Stimulated activated CD4-positive, alpha-beta T cell treated with anti-CD3 and anti-CD28 coated beads, Interleukin-2, amount 100 ng/mL, for 4 hours (primary cell): ENCODE results near the gene SETD1A.
"Not testable (repeated sequence)": the region's sequence is repeated elsewhere in the genome, so short reads cannot be mapped to it uniquely, and the experiment has no call there.

Experiments
- DNase-seq: peaks from one replicate; pipeline ENCODE4 v3.0.0-alpha.2; 2020; ENCODE audit warnings: low read depth

Gene SETD1A

GRCh38 chr16:30998852-30999761, 41.6 kb downstream of the SETD1A start:
- no peak for DNase-seq

DNA sequence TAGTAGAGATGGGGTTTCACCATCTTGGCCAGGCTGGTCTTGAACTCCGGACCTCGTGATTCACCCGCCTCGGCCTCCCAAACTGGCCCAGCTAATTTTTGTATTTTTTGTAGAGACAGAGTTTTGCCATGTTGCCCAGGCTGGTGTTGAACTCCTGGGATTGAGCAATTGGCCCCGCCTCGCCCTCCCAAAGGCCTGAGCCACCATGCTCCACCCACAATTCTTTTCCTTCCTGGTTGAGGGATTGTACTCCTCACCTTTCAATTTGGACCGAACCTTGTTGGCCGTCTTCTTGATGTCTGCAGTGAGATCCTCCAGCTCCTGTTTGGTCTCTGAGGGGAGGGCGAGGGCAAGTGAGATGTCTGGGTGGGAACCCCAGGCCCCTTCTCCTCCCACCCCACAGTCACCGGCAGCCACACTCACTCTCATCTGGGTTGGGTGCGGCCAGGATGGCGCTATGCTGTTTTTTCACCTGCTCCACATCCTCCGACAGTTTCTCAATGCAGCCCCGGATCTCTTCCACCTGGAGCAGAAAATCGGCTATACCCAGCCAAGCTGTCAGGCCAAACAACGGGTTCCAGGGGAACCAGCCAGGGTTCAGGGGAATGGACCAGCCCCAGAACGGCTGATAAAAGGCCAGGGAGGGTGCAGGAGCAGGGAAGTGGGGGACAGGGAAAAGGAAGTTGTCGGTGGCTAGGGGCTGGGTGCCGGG, 43.3 kb downstream of the SETD1A start:
- no peak for DNase-seq

DNA sequence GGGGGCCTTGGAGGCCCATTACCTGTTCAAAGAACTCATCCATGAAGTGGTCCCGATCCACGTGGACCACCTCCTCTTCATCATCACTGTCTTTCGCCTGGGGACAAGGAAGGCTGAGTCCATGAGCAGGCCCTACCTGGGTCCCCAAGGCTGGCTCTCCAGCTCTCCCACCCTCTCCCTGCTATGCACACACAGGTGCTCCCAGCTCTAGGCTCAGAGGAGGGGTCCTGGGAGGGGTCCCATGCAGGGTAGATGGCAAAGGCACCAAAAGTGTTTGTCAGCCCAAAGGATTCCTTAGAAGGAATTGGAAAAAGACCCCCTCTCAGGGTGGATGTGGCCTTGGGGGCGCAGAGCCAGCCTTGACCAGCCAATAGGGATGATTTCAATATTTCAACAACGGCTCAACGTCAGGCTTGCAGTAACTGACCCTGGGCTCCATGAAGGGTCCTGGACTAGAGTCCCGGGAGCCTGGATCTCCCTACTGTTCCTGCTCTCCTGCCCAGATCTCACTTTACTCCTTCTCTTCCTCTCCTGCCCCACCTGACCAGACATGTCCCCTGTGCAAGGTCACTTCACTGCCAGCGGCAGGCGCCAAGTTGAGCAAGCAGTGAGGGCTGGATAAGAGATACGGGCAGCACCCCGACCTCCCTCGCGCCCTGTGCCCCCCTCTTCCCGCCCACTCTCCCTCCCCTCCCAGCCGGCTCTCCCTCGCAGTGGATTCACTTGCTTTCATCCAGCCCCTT, 44.1 kb downstream of the SETD1A start:
- no peak for DNase-seq

- no peak for DNase-seq
Observed at GRCh38 chr16:31002250-31002700, 44.7 kb downstream of the SETD1A start.

DNA sequence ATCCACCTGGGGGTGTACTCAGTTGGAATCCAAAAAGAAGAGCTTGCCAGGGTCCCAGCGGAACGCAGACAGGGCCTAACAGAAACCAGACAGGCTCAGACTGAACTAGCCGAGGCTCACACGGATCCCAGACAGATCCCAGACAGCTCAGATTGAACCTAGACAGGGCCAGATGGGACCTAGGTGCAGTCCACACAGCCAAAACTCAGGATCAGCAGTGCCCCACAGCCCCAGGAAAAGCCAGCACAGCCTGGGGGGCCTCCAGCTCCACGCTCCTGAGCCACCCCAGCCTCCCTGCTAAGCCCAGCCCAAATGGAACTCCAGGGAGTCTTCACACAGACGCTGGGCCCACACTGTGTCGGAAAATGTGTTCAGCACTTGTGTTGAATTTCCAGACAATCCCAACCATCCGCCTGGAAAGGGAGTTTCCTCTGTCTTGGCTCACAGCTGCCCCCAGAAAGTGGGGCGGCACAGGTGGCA, 45.3 kb downstream of the SETD1A start:
- no peak for DNase-seq

- DNase-seq = no peak
Observed at GRCh38 chr16:31003744-31004143, 46.2 kb downstream of the SETD1A start.

DNA sequence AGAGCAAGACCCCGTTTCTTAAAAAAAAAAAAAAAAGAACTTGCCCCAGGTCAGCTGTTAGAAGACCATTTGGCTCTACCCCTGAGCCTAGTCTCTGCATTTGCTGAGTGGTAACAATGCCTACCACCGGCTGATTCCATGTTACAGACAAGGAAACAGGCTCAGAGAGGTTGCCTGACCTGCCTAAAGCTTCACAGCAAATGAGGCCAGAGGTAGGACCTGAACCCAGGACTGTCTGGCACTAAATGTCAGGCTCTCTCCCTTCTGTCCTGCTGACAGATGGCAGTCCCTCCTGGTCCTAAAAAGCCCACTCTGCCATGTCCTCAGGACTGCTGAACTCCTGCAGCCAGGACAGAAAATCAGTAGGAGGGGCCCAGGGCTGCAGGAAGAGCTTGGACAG, 47.1 kb downstream of the SETD1A start:
- no peak for DNase-seq

DNA sequence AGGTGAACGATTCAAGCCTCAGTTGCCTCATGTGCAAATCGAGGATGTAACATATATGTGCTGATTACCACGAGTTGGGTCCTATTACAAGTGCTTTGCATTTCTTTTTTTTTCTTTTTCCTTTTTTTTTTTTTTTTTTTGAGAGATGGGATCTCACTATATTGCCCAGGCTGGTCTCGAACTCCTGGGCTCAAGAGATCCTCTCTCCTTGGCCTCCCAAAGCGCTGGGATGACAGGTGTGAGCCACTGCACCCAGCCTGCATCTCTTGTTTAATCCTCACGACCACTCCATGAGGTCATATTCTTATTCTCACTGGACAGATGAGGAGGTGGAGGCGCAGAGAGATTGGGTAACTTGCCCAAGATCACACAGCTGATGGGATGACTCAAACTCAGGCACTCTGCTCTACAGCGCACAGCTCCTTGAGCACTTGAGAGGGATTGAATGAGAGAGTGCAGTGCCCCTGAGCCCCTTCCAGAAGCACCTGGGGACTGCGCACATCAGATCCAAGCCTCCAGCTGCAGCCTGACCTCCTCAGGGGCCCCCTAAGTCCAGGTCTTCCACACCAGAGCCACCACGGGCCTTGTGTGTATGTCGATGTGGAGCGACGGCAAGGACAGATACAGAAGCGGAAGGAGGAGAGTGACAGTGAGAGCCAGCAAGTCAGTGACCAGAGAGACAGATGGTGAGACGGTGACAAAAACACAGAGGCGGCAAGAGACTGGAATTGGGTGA, 48.0 kb downstream of the SETD1A start:
- DNase-seq = no peak

DNA sequence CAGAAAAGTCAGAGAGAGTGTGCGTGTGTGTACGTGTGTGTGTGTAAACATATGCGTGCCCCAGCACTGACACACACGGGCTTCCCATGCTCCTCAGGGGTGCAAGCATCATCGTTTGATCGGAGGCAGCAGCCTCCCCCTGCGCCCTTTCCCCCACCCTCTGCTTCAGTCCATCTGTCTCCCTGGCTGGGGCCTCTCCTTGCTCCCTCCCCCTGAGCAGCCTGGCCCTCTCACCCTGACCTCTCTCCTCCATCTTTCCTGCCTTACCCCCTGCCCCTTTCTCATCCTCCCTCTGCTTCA, 48.5 kb downstream of the SETD1A start:
- no peak for DNase-seq

DNA sequence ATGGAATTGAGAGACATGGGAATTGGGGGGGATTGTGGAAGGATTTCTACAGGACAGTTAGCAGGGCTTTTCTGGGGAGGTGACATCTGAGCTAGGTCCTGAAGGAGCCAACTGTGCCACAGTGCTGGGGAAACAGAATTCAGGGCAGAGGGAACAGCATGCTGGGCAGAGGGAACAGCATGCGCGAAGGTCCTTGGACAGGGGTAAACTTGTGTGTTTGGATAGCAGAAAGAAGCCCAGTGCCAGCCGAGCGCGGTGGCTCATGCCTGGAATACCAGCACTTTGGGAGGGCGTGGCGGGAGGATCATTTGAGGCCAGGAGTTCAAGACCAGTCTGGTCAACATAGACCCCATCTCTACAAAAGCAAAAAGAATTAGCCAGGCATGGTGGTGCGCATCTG, 49.0 kb downstream of the SETD1A start:
- DNase-seq = no peak

DNA sequence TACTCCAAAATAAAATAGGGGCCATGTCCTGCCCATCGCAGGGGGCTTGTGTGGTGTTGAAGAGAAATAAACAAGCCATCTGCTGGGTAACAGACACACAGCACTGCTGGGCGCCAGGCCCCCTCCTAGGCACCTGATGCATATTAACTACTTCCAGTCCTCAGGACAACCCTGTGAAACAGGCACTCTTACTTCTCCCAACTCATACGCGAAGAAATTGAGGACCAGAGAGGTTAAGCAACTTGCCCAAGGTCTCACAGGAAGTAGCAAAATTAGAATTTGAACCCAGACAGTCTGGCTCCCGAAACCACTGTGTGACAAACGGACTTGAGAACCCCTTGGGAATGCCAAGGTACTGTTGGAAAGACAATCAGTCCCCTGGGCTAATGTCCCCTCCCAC, 50.1 kb downstream of the SETD1A start:
- DNase-seq = no peak

- no peak for DNase-seq
Observed at GRCh38 chr16:31008149-31008548, 50.6 kb downstream of the SETD1A start.

DNA sequence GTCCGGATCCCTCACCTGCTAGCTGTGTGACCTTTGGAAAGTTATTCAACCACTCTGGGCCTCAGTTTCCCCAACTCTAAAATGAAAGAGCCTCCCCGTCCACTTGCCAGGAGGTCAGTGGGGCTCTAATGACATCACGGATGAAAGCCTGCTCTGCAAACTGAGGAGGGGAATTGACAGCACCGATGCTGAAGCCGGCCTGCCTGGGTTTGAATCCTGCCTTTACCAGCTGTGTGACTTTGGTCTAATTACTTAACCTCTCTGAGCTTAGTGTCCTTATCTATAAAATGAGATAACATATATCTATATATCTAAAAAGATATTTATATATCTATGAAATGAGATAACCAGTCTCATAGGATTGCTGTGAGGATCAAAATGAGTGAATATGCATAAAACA, 51.0 kb downstream of the SETD1A start:
- DNase-seq = no peak

DNA sequence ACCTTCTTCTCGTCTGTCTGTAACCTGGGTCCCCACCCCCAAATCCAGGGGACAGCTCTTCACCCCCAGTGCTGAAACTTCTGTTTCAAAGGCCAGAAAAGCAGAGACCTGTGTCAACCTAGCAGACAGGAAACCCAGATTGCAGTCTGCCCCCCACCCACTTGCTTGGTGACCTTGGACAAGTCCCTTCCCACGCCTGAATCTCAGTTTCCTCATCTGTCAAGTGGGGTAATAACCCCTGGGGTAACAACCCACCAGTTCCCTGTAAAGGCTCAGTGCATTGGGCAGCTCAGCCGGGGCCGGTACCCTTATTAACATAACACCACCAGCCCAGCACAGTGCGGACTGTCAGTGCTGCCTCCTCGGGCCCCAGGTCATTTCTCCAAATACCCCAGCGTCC, 51.6 kb downstream of the SETD1A start:
- no peak for DNase-seq

GRCh38 chr16:31009894-31010584, 52.5 kb downstream of the SETD1A start:
- no peak for DNase-seq

DNA sequence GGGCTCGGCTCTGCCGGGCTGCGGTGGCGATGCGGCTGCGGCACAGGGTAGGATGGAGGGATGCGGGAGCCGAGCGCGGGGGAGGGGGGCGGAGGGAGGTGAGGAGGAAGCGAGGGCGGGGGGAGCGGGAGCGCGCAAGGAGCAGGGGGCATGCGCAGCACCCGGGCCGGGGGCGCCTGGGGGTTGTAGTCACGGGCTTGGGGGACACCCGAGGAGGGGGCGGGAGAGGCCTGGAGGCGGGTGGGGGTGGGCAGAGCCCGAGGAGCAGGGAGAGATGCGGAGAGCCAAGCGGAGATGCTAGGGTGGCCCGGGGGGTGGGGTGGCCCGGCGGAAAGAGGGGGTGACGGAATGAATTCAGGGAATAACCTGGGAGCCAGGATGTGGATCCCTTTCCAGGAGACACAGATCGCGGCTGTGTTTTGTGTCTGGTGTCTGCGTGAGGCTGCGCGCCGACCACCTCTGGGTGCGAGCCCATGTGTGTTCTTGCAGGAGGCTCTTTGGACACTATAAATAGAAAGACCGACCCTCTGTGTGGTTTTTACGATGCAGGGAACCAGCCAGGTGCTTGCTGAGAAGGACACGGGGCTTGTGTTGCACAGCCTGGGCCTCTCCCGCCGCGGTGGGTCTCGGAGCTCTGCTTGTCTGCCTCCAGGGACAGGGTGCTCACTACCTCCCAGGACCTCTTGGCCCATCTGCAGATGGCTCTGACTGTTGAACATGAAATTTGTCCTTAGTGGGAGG, 53.2 kb downstream of the SETD1A start, which contains the start of gene STX1B:
TSS of gene STX1B (minus strand) at position 54 of the 741 bp plus-strand sequence. CDS start 242 bp downstream, outside the sequence.
- peak; percentile 47 for DNase-seq

DNA sequence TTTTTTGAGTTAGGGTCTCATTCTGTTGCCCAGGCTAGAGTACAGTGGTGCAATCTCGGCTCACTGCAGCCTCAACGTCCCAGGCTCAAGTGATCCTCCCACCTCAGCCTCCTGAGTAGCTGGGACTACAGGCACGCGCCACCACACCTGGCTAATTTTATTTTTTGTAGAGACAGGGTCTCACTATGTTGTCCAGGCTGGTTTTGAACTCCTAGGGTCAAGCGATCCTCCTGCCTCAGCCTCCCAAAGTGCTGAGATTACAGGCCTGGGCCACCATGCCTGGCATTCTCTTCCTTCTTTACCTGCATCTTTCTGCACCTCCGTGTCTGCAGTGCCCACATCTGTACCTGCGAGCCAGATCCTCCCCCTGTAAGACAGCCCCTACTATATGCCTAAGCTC, 54.3 kb downstream of the SETD1A start:
- DNase-seq = not testable (repeated sequence)

DNA sequence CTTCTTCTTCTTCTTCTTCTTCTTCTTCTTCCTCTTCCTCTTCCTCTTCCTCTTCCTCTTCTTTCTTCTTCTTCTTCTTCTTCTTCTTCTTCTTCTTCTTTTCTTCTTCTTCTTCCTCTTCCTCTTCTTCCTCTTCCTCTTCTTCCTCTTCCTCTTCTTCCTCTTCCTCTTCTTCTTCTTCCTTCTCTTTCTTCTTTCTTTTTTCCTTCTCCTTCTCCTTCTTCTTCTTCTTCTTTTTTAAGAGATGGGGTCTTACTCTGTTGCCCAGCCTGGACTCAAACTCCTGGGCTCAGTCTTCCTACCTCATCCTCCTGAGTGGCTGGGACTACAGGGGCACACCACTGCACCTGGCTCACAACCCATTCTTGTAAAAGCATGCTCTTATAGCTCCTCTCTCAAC, 55.7 kb downstream of the SETD1A start:
- not testable (repeated sequence) for DNase-seq

DNA sequence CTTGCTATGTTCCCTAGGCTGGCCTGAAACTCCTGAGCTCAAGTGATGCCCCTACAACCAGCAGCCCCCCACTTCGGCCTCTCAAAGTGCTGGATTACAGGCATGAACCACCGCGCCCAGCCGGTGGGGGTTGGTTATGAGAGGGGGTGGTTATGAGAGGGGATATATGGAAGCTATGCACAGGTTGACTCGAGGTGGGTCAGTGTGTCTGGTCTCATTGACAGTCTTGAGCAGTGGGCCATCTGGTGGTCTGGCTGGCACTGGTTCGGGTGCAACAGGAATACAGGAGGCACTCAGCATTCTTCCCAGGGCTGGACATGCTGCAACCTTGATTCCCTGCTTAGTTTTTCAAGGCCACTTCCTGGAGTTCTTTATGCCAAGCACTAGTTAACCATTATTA, 58.5 kb downstream of the SETD1A start:
- DNase-seq = no peak

DNA sequence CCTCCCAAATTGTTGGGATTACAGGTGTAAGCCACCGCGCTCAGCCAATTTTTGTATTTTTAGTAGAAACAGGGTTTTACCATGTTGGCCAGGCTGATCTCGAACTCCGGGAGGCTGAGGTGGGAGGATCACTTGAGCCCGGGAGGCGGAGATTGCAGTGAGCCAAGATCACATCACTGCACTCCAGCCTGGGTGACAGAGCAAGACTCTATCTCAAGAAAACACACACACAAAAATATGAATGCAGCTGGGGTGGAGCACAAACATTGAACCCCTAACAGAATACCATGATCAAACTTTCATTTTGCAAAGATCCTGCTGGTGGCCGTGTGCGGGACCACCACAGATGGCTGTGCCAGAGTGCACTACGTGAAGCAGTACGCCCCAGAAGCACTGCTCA, 60.2 kb downstream of the SETD1A start:
- not testable (repeated sequence) for DNase-seq
